Measurements from ENCODE around the gene FAM24A. TPM values are rescaled to one million over a fixed set of nuclear protein-coding genes. Genes with fewer than 3 reads are reported as not detected.
"Not testable (repeated sequence)": the region's sequence is repeated elsewhere in the genome, so short reads cannot be mapped to it uniquely, and the experiment has no call there.

Gene FAM24A
- total and polyA plus RNA-seq, 2 donors (not counting 1 experiment from before 2014, with no cell fraction given) = not detected

DNA sequence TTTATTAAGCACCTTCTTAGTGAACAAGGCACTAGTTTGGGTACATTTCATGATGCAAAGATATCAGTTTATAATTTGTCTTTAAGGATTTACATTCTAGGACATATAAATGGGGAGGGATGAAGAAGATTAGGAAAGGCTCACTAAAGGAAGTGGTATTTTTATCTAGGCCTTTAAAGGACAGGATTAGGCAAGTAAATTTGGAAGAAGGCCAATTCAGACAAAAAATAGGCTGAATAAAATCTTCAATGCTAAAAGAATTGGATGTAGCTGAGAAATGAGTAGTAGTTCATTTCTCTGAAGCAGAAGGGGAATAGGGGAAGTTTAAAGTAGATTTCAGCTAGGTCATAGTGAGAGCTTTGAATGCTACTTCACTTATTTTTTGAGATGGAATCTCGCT is 26.2 kb upstream of the FAM24A start:
- Histone ChIP-seq H4K20me1 (ENCODE audit: control insufficient read depth, extremely low read depth, insufficient read depth, low read length) (no peaks in the 10 kb centered on the region), H3K36me3 (ENCODE audit: control insufficient read depth, insufficient read depth, low read length) (no peaks in the 10 kb centered on the region), H3K4me2 (ENCODE audit: extremely low read depth, insufficient read depth, low read length) (no peak overlapping the region), H3K9ac (ENCODE audit: insufficient read depth, low read length) (no peak overlapping the region), H3K4me3 (replicated peaks in 1 of 4; ENCODE audit: control extremely low read depth in 1 of 4, insufficient read depth in 1 of 4, low read depth in 3 of 4, low read length in 4 of 4) (no peak overlapping the region), H3K27ac (ENCODE audit: insufficient read depth, low read length) (no peak overlapping the region), H3K4me1 (ENCODE audit: control insufficient read depth, extremely low read depth, insufficient read depth, low read length) (no peaks in the 10 kb centered on the region), H2AFZ (ENCODE audit: low read length) (no peak overlapping the region), H3K9me3 (ENCODE audit: control insufficient read depth, insufficient read depth, low read depth, low read length) (no peaks in the 10 kb centered on the region), H3K27me3 (ENCODE audit: control insufficient read depth, insufficient read depth, low read length) (no peaks in the 10 kb centered on the region), H3K79me2 (ENCODE audit: control insufficient read depth, insufficient read depth, low read length) (peaks cover 1% of the 10 kb centered on the region)
- no peak for DNase-seq (ENCODE audit: low read depth in 2 of 2)
- TF ChIP-seq, protein P1, sequence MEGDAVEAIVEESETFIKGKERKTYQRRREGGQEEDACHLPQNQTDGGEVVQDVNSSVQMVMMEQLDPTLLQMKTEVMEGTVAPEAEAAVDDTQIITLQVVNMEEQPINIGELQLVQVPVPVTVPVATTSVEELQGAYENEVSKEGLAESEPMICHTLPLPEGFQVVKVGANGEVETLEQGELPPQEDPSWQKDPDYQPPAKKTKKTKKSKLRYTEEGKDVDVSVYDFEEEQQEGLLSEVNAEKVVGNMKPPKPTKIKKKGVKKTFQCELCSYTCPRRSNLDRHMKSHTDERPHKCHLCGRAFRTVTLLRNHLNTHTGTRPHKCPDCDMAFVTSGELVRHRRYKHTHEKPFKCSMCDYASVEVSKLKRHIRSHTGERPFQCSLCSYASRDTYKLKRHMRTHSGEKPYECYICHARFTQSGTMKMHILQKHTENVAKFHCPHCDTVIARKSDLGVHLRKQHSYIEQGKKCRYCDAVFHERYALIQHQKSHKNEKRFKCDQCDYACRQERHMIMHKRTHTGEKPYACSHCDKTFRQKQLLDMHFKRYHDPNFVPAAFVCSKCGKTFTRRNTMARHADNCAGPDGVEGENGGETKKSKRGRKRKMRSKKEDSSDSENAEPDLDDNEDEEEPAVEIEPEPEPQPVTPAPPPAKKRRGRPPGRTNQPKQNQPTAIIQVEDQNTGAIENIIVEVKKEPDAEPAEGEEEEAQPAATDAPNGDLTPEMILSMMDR (conservative IDR thresholded peaks at IDR 0.05 in 1 of 2, IDR thresholded peaks at IDR 0.05 in 1 of 2; ENCODE audit: low read depth in 1 of 2, low read length in 2 of 2) = no peak
- TF ChIP-seq EZH2 (IDR thresholded peaks at IDR 0.05; ENCODE audit: low read length, missing control alignments) = no peak

DNA sequence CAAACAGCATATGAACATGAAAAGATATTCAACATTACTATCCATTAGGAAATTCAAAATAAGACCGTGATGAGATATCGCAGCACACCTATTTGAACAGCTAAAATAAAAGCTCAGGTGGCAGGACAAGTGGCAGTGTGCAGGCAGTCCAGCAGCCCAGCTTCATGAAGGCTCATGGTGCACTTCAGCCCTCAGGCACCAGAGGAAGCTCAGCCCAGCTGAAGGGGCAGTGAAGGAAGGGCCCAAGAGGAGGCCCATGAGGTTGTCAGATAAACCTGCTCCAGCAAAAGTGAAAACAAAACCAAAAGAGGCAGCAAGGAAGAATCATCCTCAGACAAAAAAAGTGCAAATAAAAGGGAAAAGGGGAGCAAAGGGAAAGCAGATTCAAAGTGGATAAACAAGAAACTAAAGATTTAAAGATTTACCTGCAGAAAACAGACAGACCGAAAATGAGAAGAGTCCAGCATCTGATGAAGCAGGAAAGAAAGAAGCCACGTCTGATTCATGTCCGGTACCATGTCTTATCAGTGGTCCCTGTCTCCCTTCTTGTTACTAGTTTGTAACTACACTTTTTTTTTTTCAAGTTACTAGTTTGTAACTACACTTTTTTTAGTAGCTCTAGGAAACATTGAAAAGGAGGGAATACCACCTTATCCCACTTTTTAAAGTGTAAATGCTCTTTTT is 16.0 kb upstream of the FAM24A start:
- no peak for DNase-seq (ENCODE audit: low read depth in 2 of 2)
- Histone ChIP-seq H3K9me3 (ENCODE audit: control insufficient read depth, insufficient read depth, low read depth, low read length) (no peaks in the 10 kb centered on the region), H2AFZ (ENCODE audit: low read length) (no peak overlapping the region), H3K27ac (ENCODE audit: insufficient read depth, low read length) (no peak overlapping the region), H4K20me1 (ENCODE audit: control insufficient read depth, extremely low read depth, insufficient read depth, low read length) (no peaks in the 10 kb centered on the region), H3K79me2 (ENCODE audit: control insufficient read depth, insufficient read depth, low read length) (no peaks in the 10 kb centered on the region), H3K4me1 (ENCODE audit: control insufficient read depth, extremely low read depth, insufficient read depth, low read length) (no peaks in the 10 kb centered on the region), H3K4me2 (ENCODE audit: extremely low read depth, insufficient read depth, low read length) (no peak overlapping the region), H3K27me3 (ENCODE audit: control insufficient read depth, insufficient read depth, low read length) (no peaks in the 10 kb centered on the region), H3K9ac (ENCODE audit: insufficient read depth, low read length) (no peak overlapping the region), H3K36me3 (ENCODE audit: control insufficient read depth, insufficient read depth, low read length) (no peaks in the 10 kb centered on the region), H3K4me3 (replicated peaks in 1 of 4; ENCODE audit: control extremely low read depth in 1 of 4, insufficient read depth in 1 of 4, low read depth in 3 of 4, low read length in 4 of 4) (no peak overlapping the region)
- TF ChIP-seq EZH2 (IDR thresholded peaks at IDR 0.05; ENCODE audit: low read length, missing control alignments) = no peak
- TF ChIP-seq, protein P1 (conservative IDR thresholded peaks at IDR 0.05 in 1 of 2, IDR thresholded peaks at IDR 0.05 in 1 of 2; ENCODE audit: low read depth in 1 of 2, low read length in 2 of 2) = no peak

DNA sequence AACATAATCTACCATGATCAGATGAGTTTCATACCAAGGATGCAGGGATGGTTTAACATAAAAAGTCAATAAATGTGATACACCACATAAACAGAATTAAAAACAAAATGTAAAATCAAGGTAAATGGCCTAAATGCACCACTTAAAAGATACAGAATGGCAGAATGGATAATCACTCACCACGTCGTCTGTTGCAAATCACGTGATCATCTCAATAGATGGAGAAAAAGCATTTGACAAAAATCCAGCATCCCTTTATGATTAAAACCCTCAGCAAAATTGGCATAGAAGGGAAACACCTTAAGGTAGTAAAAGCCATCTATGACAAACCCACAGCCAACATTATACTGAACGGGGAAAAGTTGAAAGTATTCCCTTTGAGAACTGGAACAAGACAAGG is 6.5 kb upstream of the FAM24A start:
- not testable (repeated sequence) for H3K79me2 ChIP-seq (ENCODE audit: control insufficient read depth, insufficient read depth, low read length); H4K20me1 ChIP-seq (ENCODE audit: control insufficient read depth, extremely low read depth, insufficient read depth, low read length); H3K9ac ChIP-seq (ENCODE audit: insufficient read depth, low read length); H3K4me1 ChIP-seq (ENCODE audit: control insufficient read depth, extremely low read depth, insufficient read depth, low read length); DNase-seq (ENCODE audit: low read depth in 2 of 2); H3K27ac ChIP-seq (ENCODE audit: insufficient read depth, low read length); H3K4me3 ChIP-seq (replicated peaks in 1 of 4; ENCODE audit: control extremely low read depth in 1 of 4, insufficient read depth in 1 of 4, low read depth in 3 of 4, low read length in 4 of 4); H3K4me2 ChIP-seq (ENCODE audit: extremely low read depth, insufficient read depth, low read length); H3K9me3 ChIP-seq (ENCODE audit: control insufficient read depth, insufficient read depth, low read depth, low read length); H2AFZ ChIP-seq (ENCODE audit: low read length); H3K27me3 ChIP-seq (ENCODE audit: control insufficient read depth, insufficient read depth, low read length); H3K36me3 ChIP-seq (ENCODE audit: control insufficient read depth, insufficient read depth, low read length)

All from fibroblast of lung (primary cell).